Right cardiac atrium (tissue), 5 donors: ENCODE measurements around the gene DAO. TPM values are rescaled to one million over a fixed set of nuclear protein-coding genes. Genes with fewer than 3 reads are reported as not detected.
A peak's percentile ranks its signal among the peaks of the same experiment; 100 is the strongest.
"Not testable (repeated sequence)": the region's sequence is repeated elsewhere in the genome, so short reads cannot be mapped to it uniquely, and the experiment has no call there.

Experiments
- ATAC-seq, 2 donors: fragments of 200-7000 bp; cut with Tn5 transposase; one replicate each; pipeline versions ENCODE4 v1.8.0 to v1.9.1; 2020; ENCODE audit warnings: moderate library complexity in 2 of 2, mild to moderate bottlenecking in 1 of 2
- DNase-seq, 3 donors: peaks; one replicate each; pipeline ENCODE4 v3.0.0-alpha.2; 2020
- H3K27ac ChIP-seq: one replicate; pipeline ENCODE4 v1.5.1; 2013; ENCODE audit warnings: mild to moderate bottlenecking, low read length, control low read depth, moderate library complexity
- H3K27me3 ChIP-seq: one replicate; pipeline ENCODE4 v1.6.1; 2013; ENCODE audit not compliant: control insufficient read depth, insufficient read depth
- H3K4me1 ChIP-seq: one replicate; pipeline ENCODE4 v1.6.1; 2013; ENCODE audit warnings: low read length; ENCODE audit not compliant: control insufficient read depth, insufficient read depth
- H3K4me3 ChIP-seq: one replicate; pipeline ENCODE4 v1.5.1; 2013; ENCODE audit warnings: low read length, control low read depth
- H3K9me3 ChIP-seq: one replicate; pipeline ENCODE4 v1.6.1; 2013; ENCODE audit warnings: low read length; ENCODE audit not compliant: control insufficient read depth
- WGBS: extraction: QIAGEN DNeasy Blood & Tissue Kit; methylation state at CpG from one replicate; pipeline ENCODE4 v1.1.7; 2013; 5-methylcytosine and 5-hydroxymethylcytosine counted together
- intact Hi-C, 4 donors: fragments of 100-400 bp; cut with DNase I; formaldehyde crosslinking; loops; one replicate each; pipeline versions ENCODE4 v1.11.0 to v1.14.0; 2022 to 2023
- polyA plus RNA-seq: library from polyadenylated mRNA; stranded (reverse); fragments of 200-250 nt; gene quantifications from one replicate; pipeline ENCODE4 v1.2.3, GENCODE V29; 2013
- total RNA-seq, 4 donors: library from RNA; stranded (reverse); fragmentation: NEBNext Ultra II Directional; extraction: Animal tissue kit (Norgen Biotek cat#: 25700); gene quantifications; one replicate each; pipeline ENCODE4 v1.2.1, GENCODE V29; 2021
- donor health status: healthy with polysubstance abuse.
- donor health status: DM: no; HTN: yes; CAD: no.
- donor health status: DM: no; HTN: no; CAD: no.
- donor health status: DM: no; HTN: yes; CAD: no; lungs with severe emphysema.
- donor health status: DM: yes; HTN: yes; CAD: no.

DAO gene
- total and polyA plus RNA-seq, 5 donors: not detected

DNA sequence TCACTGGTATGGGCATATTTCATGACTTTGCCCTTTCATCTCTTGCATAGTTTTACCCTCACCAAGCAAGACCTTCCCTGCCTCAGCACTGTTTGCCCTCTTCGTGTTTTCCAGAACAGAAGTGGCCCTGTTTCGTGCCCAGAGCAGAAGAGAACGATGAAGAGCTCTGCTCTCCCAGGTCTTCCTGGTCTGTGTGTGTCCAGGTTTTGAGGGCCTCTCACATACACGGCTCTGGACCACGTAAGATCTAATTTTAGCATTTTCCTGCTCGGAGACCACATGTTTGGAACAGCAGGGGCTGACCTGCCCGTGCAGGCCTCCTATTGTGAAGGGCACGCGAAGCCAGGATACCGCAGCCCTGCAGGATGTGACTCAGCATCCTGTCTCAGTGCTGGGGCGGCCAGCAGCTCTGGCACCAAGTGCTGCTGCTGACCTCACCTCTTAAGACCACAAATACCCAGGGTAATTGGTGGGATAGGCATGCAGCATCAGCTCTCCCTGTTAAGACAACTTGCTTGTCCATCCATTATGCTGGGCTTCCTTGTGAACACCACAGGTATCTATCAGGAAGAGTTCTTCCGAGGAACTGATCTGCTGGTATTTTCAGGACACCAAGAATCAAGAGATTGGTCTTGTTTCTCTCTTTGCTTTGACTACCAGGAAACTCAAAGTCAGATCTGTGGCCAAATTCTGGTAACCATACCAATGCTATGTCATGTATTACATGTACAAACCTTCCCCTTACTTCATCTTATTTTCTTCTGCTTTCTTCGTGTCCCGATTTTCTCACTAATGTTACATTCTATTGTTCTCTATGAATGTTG lies 41.5 kb upstream of the DAO start:
- ATAC-seq: peak; percentile 91 to 95
- 21% methylated on average over 14 of the region's 14 CpGs for WGBS
- peaks cover 40% of the 10 kb centered on the region for H3K4me1 ChIP-seq
- intact Hi-C loops: no loop called here
- H3K27ac ChIP-seq: peak overlapping the region; percentile 98
- DNase-seq: peak; percentile 91 to 93 (median 93)
- H3K4me3 ChIP-seq: no peak overlapping the region
- no peaks in the 10 kb centered on the region for H3K9me3 ChIP-seq
- H3K27me3 ChIP-seq: no peaks in the 10 kb centered on the region

DNA sequence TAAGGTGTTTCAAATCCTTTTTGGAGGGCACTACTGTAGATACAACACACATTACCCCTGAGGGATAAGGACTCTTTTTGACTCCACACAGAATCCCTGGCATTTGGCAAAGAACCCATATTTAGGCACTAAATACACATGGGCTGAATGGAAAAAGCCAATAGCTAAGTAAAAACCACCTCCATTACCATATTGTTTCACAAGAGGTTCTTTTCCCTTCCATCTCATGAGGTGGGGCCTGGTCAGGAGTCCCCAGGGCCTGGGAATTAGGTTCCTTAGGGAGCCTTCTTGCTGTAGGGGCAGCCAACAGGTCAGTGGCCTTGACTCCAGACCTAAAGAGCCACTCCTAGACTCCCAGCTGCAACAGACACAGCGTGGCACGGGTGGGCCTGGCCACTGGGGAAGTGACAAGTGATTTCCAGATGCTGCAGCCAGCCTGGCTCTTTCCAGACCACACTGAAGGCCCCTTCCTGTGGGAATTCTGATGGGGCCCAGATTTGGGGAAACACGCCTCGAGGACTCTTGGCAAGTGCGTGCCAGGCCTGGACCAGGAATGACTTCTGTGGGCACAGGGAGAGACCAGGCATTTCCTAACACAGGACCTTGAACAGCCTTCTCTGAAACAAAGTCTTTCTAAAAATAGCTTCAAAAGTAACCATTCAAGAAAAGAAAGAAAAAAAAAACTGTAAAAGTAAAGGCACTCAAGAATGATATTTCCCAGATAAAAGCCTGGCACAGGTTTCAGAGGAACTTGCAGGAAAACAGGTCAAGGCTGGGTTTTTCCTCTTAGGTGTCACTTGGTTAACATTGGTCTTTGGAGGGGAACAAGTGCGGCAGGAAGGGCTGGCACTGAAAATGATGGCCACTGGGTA lies 40.6 kb upstream of the DAO start:
- peak; percentile 63 to 79 for ATAC-seq
- intact Hi-C loops: no loop called here

DNA sequence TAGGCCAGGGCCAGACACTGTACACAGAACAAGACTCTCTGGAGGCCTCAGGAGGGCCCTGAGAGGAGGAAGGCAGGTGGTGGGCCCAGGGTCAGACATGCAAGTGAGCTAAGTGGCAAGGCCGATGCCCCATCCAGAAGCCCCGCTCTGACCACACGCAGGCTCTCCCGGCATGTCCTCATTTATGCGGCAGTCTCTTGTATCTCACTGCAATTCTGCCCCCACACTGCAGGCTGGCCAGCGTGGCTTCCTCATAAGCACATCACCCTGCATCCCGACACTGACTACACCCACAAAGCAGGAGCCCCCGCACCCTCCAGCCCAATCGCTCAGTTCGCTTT lies 40.0 kb upstream of the DAO start:
- Histone ChIP-seq H3K27me3 (no peaks in the 10 kb centered on the region), H3K4me3 (no peak overlapping the region), H3K4me1 (peaks cover 32% of the 10 kb centered on the region), H3K27ac (peak overlapping the region; percentile 98), H3K9me3 (no peaks in the 10 kb centered on the region)
- peak in 1 of 2 donors; percentile 11 for ATAC-seq
- peak in 1 of 3 donors; percentile 61 for DNase-seq
- intact Hi-C loops: no loop called here
- 43% methylated on average over 10 of the region's 10 CpGs for WGBS

More for the DNA sequence above, 40.6 kb upstream of the DAO start:
- no peaks in the 10 kb centered on the region for H3K9me3 ChIP-seq
- H3K27ac ChIP-seq: peak overlapping the region; percentile 98
- WGBS: 13% methylated on average over 6 of the region's 6 CpGs
- peak; percentile 74 to 84 (median 82) for DNase-seq
- no peaks in the 10 kb centered on the region for H3K27me3 ChIP-seq
- peaks cover 36% of the 10 kb centered on the region for H3K4me1 ChIP-seq
- H3K4me3 ChIP-seq: no peak overlapping the region

DNA sequence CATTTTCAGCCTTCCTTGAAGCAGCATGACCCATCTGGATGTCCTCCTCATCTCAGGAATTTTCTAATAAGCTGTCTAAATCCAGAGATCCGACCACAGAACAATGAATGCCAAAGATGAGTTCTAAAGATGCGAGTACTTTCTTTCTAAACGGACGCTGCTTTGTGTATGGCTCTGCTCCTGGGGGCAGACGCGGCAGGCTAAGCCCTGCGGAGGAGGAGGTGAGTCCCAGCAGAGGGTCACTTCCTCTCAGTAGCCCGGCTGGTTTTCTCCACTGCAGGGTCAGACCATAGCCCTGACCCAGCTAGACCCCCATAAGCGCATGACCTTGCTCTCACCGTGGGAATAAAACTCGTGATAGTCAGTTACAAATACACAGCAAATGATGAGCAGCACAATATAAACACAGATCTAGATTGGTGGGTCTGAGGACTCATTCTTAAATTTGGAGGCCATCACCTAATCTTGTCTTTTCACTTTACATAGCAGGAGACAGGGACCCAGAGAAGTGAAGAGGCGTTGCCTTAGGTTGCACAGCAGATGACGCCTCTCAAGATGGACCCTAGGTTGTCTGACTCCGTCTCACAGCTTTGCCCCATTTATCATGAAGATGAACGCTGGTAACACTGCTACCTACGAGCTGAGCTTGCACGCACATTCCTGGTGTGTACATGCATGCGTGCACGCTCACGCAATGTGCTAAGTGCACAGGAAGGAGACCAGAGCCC lies 39.1 kb upstream of the DAO start:
- Histone ChIP-seq H3K27me3 (no peaks in the 10 kb centered on the region), H3K4me1 (peaks cover 27% of the 10 kb centered on the region), H3K27ac (peak overlapping the region; percentile 32), H3K4me3 (no peak overlapping the region), H3K9me3 (no peaks in the 10 kb centered on the region)
- ATAC-seq: no peak
- DNase-seq: peak in 1 of 3 donors; percentile 39
- 54% methylated on average over 20 of the region's 20 CpGs for WGBS
- intact Hi-C loops: no loop called here

DNA sequence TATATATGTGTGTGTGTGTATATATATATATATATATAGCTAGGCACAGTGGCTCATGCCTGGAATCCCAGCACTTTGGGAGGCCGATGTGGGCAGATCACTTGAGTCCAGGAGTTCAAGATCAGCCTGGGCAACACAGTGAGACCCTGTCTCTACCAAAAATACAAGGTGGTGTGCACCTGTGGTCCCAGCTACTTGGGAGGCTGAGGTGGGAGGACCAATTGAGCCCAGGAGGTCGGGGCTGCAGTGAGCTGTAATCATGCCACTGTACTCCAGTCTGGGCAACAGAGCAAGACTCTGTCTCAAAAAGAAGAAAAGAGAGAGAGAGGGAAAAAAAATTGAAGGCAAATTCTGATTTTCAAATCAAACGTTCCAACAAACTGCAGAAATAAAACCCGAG lies 38.1 kb upstream of the DAO start:
- H3K4me3 ChIP-seq, H3K9me3 ChIP-seq, H3K27ac ChIP-seq, DNase-seq, ATAC-seq, H3K27me3 ChIP-seq, intact Hi-C loops: not testable (repeated sequence)
- peaks cover 24% of the 10 kb centered on the region for H3K4me1 ChIP-seq
- WGBS: 68% methylated on average over 4 of the region's 4 CpGs

DNA sequence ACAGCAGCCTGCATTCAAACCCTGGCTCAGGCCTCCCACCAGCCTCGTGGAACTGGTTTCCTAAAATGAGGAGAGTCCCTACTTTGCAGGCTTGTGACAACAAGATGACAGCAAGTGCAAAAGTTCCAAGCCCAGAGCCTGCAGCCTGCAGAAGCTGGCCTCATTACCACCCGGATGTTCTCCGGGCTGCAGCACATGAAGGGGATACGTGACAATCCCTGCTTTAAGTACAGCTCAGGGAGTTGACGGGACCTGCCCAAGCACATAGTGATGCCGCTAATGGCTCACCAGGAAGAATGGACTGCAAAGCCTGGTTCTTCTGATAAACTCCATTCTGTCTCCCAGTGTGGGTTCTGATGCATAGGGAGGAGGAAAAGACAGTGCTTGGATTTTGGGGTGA lies 37.5 kb upstream of the DAO start:
- ATAC-seq: no peak
- peak overlapping the region; percentile 59 for H3K27ac ChIP-seq

DNA sequence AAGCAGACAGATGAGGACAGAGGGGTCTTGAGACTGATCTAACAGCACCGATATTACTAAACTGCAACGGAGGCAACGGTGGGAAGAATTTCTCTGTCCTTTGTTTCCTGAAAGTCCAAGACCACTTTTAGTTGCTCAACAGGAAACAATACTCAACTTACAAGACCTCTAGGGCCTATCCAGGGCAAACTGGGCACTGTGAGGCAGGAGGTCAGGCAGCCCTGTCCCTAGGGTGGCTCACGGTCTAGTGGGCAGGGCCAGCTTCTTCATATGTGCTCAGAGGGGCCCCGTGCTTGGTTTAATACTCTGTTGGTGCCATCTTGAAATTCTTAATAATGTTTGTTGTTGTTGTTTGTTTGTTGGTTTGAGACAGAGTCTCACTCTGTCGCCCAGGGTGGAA lies 36.7 kb upstream of the DAO start:
- peaks cover 20% of the 10 kb centered on the region for H3K4me1 ChIP-seq
- 67% methylated on average over 6 of the region's 6 CpGs for WGBS
- no peaks in the 10 kb centered on the region for H3K9me3 ChIP-seq
- intact Hi-C loops: no loop called here
- no peaks in the 10 kb centered on the region for H3K27me3 ChIP-seq
- DNase-seq: peak in 1 of 3 donors; percentile 18
- H3K27ac ChIP-seq: peak overlapping the region; percentile 62
- no peak overlapping the region for H3K4me3 ChIP-seq
- ATAC-seq: no peak

More for the DNA sequence above, 37.5 kb upstream of the DAO start:
- peaks cover 22% of the 10 kb centered on the region for H3K4me1 ChIP-seq
- WGBS: 40% methylated on average over 6 of the region's 6 CpGs
- no peaks in the 10 kb centered on the region for H3K27me3 ChIP-seq
- DNase-seq: peak in 1 of 3 donors; percentile 35
- intact Hi-C loops: no loop called here
- no peak overlapping the region for H3K4me3 ChIP-seq
- no peaks in the 10 kb centered on the region for H3K9me3 ChIP-seq

DNA sequence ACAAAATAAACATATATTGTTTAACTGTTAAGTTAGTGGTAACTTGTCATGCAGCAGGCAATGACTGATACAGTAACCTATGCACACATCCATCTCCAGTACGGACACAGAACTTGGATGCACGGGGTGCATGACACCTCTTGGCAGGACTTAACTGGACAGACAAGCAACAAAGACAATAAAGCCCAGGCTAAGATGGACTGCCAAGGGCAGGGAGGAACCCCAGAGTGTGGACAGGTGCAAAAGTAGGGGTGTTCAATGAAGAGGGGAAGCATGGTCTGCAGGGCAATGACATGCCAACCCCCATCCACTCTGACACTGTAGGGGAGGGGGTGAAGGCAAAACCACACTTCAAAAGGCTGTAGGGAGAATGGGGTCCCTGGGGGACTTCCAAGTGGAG lies 34.2 kb upstream of the DAO start:
- no peaks in the 10 kb centered on the region for H3K9me3 ChIP-seq
- no peak overlapping the region for H3K4me3 ChIP-seq
- DNase-seq: no peak
- ATAC-seq: peak in 1 of 2 donors; percentile 8
- peak overlapping the region; percentile 33 for H3K27ac ChIP-seq
- WGBS: 53% methylated on average over 2 of the region's 2 CpGs
- intact Hi-C loops: no loop called here
- H3K4me1 ChIP-seq: peaks cover 11% of the 10 kb centered on the region
- no peaks in the 10 kb centered on the region for H3K27me3 ChIP-seq

DNA sequence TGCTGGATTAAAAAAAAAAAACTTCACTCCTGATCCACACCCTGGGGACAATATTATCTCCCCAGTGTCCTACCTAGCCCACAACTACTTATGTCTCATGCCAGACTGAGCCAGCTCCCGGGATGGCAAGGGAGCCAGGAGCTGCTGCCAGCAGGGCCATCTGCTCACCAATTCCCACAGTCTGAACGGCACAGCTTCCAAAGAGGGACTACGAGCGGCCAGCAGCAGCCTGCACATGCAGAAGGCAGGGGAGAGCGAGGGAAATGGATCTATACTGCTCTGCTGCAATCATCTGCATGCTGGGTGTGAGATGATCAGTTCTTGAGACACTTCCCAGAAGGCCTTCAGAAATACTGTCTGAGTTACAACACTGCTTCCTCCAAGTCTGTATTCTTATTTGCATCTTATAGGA lies 33.6 kb upstream of the DAO start:
- H3K9me3 ChIP-seq: no peaks in the 10 kb centered on the region
- 24% methylated on average over 5 of the region's 5 CpGs for WGBS
- peak overlapping the region; percentile 7 for H3K27ac ChIP-seq
- ATAC-seq (peak; percentile 54 to 73), DNase-seq (peak in 2 of 3 donors; percentile 78 to 81)
- no peaks in the 10 kb centered on the region for H3K27me3 ChIP-seq
- intact Hi-C loops: no loop called here
- no peak overlapping the region for H3K4me3 ChIP-seq
- H3K4me1 ChIP-seq: peaks cover 12% of the 10 kb centered on the region

DNA sequence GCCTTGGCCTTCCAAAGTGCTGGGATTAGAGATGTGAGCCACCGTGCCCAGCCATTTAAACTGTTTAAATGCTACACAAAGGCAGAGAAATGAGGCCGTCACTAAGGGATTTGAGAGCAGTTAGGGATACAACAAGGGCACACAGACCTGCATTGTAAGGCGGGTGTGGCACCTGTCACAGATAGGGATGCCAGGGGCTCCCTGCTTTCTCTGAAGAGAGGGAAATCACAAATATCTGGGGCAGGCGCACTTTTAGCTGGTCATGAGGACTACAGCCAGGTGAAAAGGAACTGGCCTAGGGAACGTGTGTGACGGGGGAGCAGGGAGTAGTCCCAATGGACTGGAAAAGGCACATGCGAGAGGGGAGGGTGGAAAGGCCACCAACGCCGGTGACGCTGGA lies 32.2 kb upstream of the DAO start:
- Histone ChIP-seq H3K4me3 (no peak overlapping the region), H3K27ac (no peak overlapping the region), H3K9me3 (no peaks in the 10 kb centered on the region), H3K4me1 (peaks cover 15% of the 10 kb centered on the region), H3K27me3 (no peaks in the 10 kb centered on the region)
- WGBS: 91% methylated on average over 10 of the region's 10 CpGs
- intact Hi-C loops: no loop called here
- no peak for ATAC-seq
- no peak for DNase-seq
